CD14-positive monocyte (primary cell): ENCODE results near the gene CYP27C1. TPM values are rescaled to one million over a fixed set of nuclear protein-coding genes. Genes with fewer than 3 reads are reported as not detected.

Experiments used
- DNase-seq, 3 donors: peaks; one replicate each; pipeline ENCODE4 v3.0.0-alpha.2; 2011 to 2022
- H2AFZ ChIP-seq: 2 replicates; pipeline ENCODE4 v1.6.0; 2012; ENCODE audit warnings: mild to moderate bottlenecking, low read depth, low read length, inconsistent platforms; ENCODE audit not compliant: insufficient read depth, poor library complexity, severe bottlenecking
- H3K27ac ChIP-seq, 2 donors: 1 replicate in 1 of 2; 2 replicates in 1 of 2; pipeline ENCODE4 v1.5.1; 2012 to 2013; ENCODE audit warnings: low read length in 2 of 2, control low read depth in 1 of 2, inconsistent platforms in 1 of 2, low read depth in 1 of 2, mild to moderate bottlenecking in 1 of 2
- H3K27me3 ChIP-seq, 2 donors: one replicate each; pipeline versions ENCODE4 v1.6.0 to v1.6.1; 2011 to 2013; ENCODE audit warnings: low read length in 2 of 2; ENCODE audit not compliant: control insufficient read depth in 2 of 2, insufficient read depth in 2 of 2
- H3K36me3 ChIP-seq, 2 donors: replicated peaks in 1 of 2; 1 replicate in 1 of 2; 2 replicates in 1 of 2; pipeline versions ENCODE4 v1.5.1 to v1.6.1; 2012 to 2013; ENCODE audit warnings: low read length in 2 of 2, control low read depth in 1 of 2, inconsistent platforms in 1 of 2, mild to moderate bottlenecking in 1 of 2; ENCODE audit not compliant: insufficient read depth in 2 of 2, control insufficient read depth in 1 of 2
- H3K4me1 ChIP-seq, 2 donors: 1 replicate in 1 of 2; 2 replicates in 1 of 2; pipeline versions ENCODE4 v1.5.1 to v1.6.1; 2012 to 2013; ENCODE audit warnings: low read length in 2 of 2, control low read depth in 1 of 2, inconsistent platforms in 1 of 2, mild to moderate bottlenecking in 1 of 2, moderate library complexity in 1 of 2; ENCODE audit not compliant: insufficient read depth in 2 of 2, control insufficient read depth in 1 of 2
- H3K4me2 ChIP-seq: replicated peaks from 2 replicates; pipeline ENCODE3; 2012; ENCODE audit warnings: low read length, moderate library complexity, mild to moderate bottlenecking; ENCODE audit not compliant: poor library complexity, severe bottlenecking; ENCODE audit errors: extremely low read depth
- H3K4me3 ChIP-seq, 3 experiments: fragments of 200-600 bp in 1 of 3; sonication (generic) in 1 of 3; replicated peaks in 1 of 3; 1 replicate in 2 of 3; 2 replicates in 1 of 3; pipeline ENCODE4 v1.5.1; 2011 to 2013; ENCODE audit warnings: low read length in 3 of 3, mild to moderate bottlenecking in 3 of 3, control low read depth in 2 of 3, low read depth in 2 of 3, inconsistent platforms in 1 of 3, moderate library complexity in 1 of 3
- H3K79me2 ChIP-seq: 2 replicates; pipeline ENCODE4 v1.6.0; 2012; ENCODE audit warnings: mild to moderate bottlenecking, control low read depth, inconsistent platforms, low read length, moderate library complexity; ENCODE audit not compliant: insufficient read depth
- H3K9ac ChIP-seq: 2 replicates; pipeline ENCODE4 v1.6.0; 2017; ENCODE audit warnings: low read length, mild to moderate bottlenecking; ENCODE audit not compliant: insufficient read depth, poor library complexity, severe bottlenecking
- H3K9me3 ChIP-seq, 2 donors: replicated peaks in 1 of 2; 1 replicate in 1 of 2; 2 replicates in 1 of 2; pipeline versions ENCODE4 v1.5.1 to v1.6.1; 2012 to 2013; ENCODE audit warnings: low read length in 2 of 2, control low read depth in 1 of 2; ENCODE audit not compliant: control insufficient read depth in 1 of 2, insufficient read depth in 1 of 2
- H4K20me1 ChIP-seq: 2 replicates; pipeline ENCODE4 v1.6.0; 2012; ENCODE audit warnings: mild to moderate bottlenecking, low read length, control low read depth, moderate library complexity; ENCODE audit not compliant: insufficient read depth
- H3K27ac Mint-ChIP-seq, 7 donors: one replicate each; pipeline ENCODE4 v1.8.0; 2020; ENCODE audit warnings: mild to moderate bottlenecking in 7 of 7, mixed read lengths in 7 of 7, moderate library complexity in 6 of 7, inconsistent platforms in 2 of 7
- H3K27me3 Mint-ChIP-seq, 3 donors: one replicate each; pipeline ENCODE4 v1.8.0; 2021 to 2022; ENCODE audit warnings: low read depth in 3 of 3, mild to moderate bottlenecking in 3 of 3, mixed read lengths in 3 of 3, moderate library complexity in 3 of 3, inconsistent platforms in 1 of 3
- H3K36me3 Mint-ChIP-seq, 2 donors: one replicate each; pipeline ENCODE4 v1.8.0; 2020; ENCODE audit warnings: mixed read lengths in 2 of 2, inconsistent platforms in 1 of 2, mild to moderate bottlenecking in 1 of 2
- H3K4me1 Mint-ChIP-seq: one replicate; pipeline ENCODE4 v1.8.0; 2020; ENCODE audit warnings: mild to moderate bottlenecking, mixed read lengths
- H3K4me3 Mint-ChIP-seq, 2 donors: one replicate each; pipeline ENCODE4 v1.8.0; 2020; ENCODE audit warnings: mild to moderate bottlenecking in 2 of 2, mixed read lengths in 2 of 2, moderate library complexity in 1 of 2
- H3K9me3 Mint-ChIP-seq, 7 donors: one replicate each; pipeline ENCODE4 v1.8.0; 2020 to 2022; ENCODE audit warnings: mixed read lengths in 7 of 7, mild to moderate bottlenecking in 6 of 7, moderate library complexity in 6 of 7, inconsistent platforms in 2 of 7
- WGBS: methylation state at CpG from one replicate; pipeline ENCODE4 v1.1.5; 2013; ENCODE audit warnings: missing lambda C conversion rate; ENCODE audit not compliant: insufficient coverage; 5-methylcytosine and 5-hydroxymethylcytosine counted together
- intact Hi-C, 2 donors: fragments of 100-400 bp; cut with micrococcal nuclease; formaldehyde crosslinking; loops; one replicate each; pipeline versions ENCODE4 v1.15.0 to v1.15.1; 2023
- polyA plus RNA-seq, 3 donors: library from polyadenylated mRNA; depleted of rRNA in 1 of 3; unstranded in 2 of 3; stranded (reverse) in 1 of 3; fragments of 300-500 nt in 2 of 3; fragments of >200 nt in 1 of 3; fragmentation: Illumina TruSeq in 2 of 3; gene quantifications; 1 replicate in 2 of 3; 2 replicates in 1 of 3; pipeline ENCODE4 v1.2.3, GENCODE V29; 2012 to 2021
- TF ChIP-seq, protein P1 (sequence below): fragments of 200-600 bp; IDR thresholded peaks from one replicate; pipeline ENCODE4 v1.8.0; 2022; ENCODE audit warnings: antibody characterized with exemption, mild to moderate bottlenecking

CYP27C1 gene
- polyA plus RNA-seq, 3 donors, result not detected

GRCh38 chr2:127174136-127174535 is 46.0 kb downstream of the CYP27C1 start:
- H3K4me3 Mint-ChIP-seq, result no peak overlapping the region
- intact Hi-C loops, result no loop called here

DNA sequence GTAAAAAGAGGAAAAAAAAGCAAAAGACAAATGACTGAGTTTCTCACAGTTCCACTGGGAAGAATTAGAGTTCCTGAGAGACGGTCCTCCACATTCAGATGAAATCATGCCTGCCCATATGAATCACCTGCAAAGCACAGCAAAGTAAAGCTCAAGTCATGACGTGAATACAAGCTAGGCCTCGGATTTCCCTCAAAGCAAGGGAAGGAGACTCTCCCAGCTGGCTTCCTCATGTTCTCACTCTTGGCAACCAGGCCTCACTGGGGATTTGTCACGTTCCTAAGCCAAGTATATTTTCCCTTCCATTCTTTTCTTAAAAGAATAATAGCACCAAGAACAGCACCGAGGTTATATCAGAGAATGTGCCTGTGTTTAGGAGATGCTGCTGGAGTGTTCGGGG is 47.0 kb downstream of the CYP27C1 start:
- peaks cover 0 to 3% (median 2%) of the 10 kb centered on the region in 3 donors for H3K27me3 Mint-ChIP-seq
- Histone ChIP-seq H3K27ac (no peak overlapping the region), H3K4me1 (peaks cover 30 to 36% of the 10 kb centered on the region in 2 donors), H3K4me3 (no peak overlapping the region), H4K20me1 (no peaks in the 10 kb centered on the region), H3K79me2 (no peaks in the 10 kb centered on the region), H3K9ac (no peak overlapping the region), H3K27me3 (no peaks in the 10 kb centered on the region), H2AFZ (no peak overlapping the region), H3K9me3 (no peaks in the 10 kb centered on the region), H3K4me2 (no peak overlapping the region), H3K36me3 (no peaks in the 10 kb centered on the region)
- peaks cover 44% of the 10 kb centered on the region for H3K4me1 Mint-ChIP-seq
- intact Hi-C loops, result no loop called here
- no peak overlapping the region for H3K4me3 Mint-ChIP-seq
- H3K9me3 Mint-ChIP-seq, result peaks cover 0 to 2% (median 0%) of the 10 kb centered on the region in 7 donors
- WGBS, result 79% methylated on average over 4 of the region's 6 CpGs
- no peak for DNase-seq
- H3K27ac Mint-ChIP-seq, result no peak overlapping the region
- no peaks in the 10 kb centered on the region for H3K36me3 Mint-ChIP-seq
- TF ChIP-seq, protein P1, sequence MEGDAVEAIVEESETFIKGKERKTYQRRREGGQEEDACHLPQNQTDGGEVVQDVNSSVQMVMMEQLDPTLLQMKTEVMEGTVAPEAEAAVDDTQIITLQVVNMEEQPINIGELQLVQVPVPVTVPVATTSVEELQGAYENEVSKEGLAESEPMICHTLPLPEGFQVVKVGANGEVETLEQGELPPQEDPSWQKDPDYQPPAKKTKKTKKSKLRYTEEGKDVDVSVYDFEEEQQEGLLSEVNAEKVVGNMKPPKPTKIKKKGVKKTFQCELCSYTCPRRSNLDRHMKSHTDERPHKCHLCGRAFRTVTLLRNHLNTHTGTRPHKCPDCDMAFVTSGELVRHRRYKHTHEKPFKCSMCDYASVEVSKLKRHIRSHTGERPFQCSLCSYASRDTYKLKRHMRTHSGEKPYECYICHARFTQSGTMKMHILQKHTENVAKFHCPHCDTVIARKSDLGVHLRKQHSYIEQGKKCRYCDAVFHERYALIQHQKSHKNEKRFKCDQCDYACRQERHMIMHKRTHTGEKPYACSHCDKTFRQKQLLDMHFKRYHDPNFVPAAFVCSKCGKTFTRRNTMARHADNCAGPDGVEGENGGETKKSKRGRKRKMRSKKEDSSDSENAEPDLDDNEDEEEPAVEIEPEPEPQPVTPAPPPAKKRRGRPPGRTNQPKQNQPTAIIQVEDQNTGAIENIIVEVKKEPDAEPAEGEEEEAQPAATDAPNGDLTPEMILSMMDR, result no peak

More at GRCh38 chr2:127174136-127174535, 46.0 kb downstream of the CYP27C1 start:
- Histone ChIP-seq H3K36me3 (no peaks in the 10 kb centered on the region), H3K27ac (no peak overlapping the region), H3K4me1 (peaks cover 30 to 36% of the 10 kb centered on the region in 2 donors), H3K79me2 (no peaks in the 10 kb centered on the region), H2AFZ (no peak overlapping the region), H3K27me3 (no peaks in the 10 kb centered on the region), H3K9ac (no peak overlapping the region), H3K4me3 (no peak overlapping the region), H3K4me2 (no peak overlapping the region), H3K9me3 (peaks cover 0 to 2% of the 10 kb centered on the region in 2 donors), H4K20me1 (no peaks in the 10 kb centered on the region)
- no peak for DNase-seq
- peaks cover 0 to 3% (median 0%) of the 10 kb centered on the region in 7 donors for H3K9me3 Mint-ChIP-seq
- 80% methylated on average over 1 of the region's 6 CpGs for WGBS
- H3K4me1 Mint-ChIP-seq, result peaks cover 45% of the 10 kb centered on the region
- H3K36me3 Mint-ChIP-seq, result no peaks in the 10 kb centered on the region
- TF ChIP-seq, protein P1, result peak; percentile 18
- peaks cover 0 to 5% (median 3%) of the 10 kb centered on the region in 3 donors for H3K27me3 Mint-ChIP-seq
- H3K27ac Mint-ChIP-seq, result peak overlapping the region in 2 of 7 donors; percentile 43 to 45
